GM19099 (cell line): ENCODE data around the gene COBL.

Source experiments
- POLR2A ChIP-seq: IDR thresholded peaks from 3 replicates; pipeline ENCODE4 v1.6.1; 2011; ENCODE audit warnings: low read depth; ENCODE audit not compliant: insufficient read length; ENCODE audit errors: extremely low read depth

Gene COBL

DNA sequence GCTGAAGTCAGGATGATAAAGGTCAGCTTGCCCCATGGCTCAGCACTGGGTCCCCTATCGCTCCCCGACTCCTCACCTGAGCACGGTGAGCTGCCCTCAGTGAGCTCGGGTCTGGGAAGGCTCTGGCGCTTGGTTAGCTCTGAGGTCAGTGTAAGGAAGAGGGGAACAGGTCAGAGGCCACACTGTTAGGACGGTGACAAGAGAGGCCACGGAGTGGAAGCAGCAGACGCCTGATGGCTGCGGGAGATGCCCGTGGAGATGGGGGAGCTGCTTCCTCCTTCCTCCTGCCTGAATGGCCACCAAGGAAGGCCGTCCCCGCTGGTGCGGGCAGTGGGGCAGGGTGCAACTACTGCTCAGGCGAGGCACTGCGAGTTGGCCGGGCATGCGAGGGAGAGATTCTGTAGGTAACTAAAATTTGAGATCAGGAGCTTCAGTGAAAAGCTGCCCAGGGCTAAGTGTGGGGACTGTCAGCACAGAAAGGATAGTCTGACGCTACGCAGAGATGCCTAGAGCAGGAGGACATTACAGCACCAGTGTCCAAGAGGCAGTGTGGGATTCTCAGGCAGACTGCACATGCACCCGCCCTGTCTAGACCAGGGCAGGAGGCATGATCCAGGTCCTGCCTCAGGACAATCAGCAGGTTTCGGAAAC is 302.6 kb downstream of the COBL start:
- TF ChIP-seq POLR2A: no peak

- TF ChIP-seq POLR2A: no peak
Observed at GRCh38 chr7:51013218-51013786, 303.3 kb downstream of the COBL start.

- TF ChIP-seq POLR2A: no peak
Observed at GRCh38 chr7:51012569-51013217, 303.9 kb downstream of the COBL start.

DNA sequence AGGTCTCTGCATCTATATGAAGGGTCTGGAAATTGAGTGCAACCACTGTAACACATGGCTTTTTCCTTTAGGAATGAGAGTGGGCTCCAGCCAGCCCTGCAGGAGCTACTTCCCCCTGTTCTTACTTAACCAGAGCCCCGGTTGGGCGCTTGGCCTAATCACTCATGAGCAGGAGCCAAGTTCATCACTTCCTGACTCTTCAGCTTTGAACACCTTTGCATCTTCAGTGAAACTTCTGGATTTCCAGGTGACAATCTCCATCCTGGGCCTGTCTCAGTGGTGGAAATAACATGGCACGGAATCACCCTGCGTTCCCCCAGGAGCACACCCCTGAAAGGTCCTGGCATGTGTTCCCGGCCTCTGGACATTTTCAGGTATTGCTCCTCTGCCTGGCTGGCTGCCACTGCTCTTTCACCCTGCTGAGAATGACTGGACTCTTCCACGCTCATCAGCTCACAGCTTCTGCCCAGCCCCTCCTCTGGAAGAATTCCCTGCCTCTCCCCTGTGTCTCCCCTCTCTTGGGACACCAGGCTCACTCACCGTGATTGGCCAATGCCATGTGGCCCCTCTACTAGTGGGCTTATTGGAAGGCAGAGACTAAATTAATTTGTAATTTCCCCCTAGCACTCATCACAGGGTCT is 304.8 kb downstream of the COBL start:
- TF ChIP-seq POLR2A: no peak

GRCh38 chr7:51010534-51010933 is 306.1 kb downstream of the COBL start:
- TF ChIP-seq POLR2A: no peak

DNA sequence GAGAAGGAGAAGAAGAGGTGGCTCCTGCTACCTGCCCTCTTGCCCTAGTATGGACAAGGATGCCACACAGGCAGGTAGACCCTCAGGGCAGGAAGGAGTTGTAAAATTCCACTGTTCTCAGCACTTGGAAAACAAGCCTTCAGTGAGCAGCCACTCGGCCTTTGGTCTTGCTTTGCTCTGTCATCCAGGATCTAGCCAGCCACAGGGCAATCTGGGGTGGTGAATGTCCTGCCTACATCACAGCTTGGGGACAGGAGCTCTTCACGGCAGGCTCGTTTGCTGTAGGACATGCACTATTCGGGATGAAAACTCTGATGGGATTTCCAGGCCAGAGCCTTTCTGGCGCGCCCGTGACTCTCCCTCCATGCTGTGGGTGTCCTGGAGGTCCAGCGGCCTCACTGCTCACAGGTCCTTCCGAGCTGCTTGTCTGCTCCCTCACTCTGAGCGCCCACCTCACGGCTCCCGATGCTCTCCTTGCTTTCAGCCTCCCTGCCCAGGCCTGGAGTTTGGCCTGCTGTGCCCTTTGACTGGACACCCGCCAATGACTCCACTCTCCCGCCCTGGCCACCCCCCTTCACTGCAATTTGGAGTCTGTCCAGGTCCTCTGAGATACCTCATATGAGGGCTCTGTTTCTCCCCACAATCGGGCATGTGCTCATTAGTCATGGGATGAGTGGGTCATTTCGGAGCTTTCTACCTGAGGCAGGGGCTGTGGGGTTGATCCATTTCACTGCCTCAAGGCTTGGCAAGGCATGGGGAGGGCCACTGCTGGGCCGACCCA is 306.7 kb downstream of the COBL start:
- no peak for TF ChIP-seq POLR2A

GRCh38 chr7:51007551-51008505 is 308.8 kb downstream of the COBL start:
- TF ChIP-seq POLR2A: no peak

DNA sequence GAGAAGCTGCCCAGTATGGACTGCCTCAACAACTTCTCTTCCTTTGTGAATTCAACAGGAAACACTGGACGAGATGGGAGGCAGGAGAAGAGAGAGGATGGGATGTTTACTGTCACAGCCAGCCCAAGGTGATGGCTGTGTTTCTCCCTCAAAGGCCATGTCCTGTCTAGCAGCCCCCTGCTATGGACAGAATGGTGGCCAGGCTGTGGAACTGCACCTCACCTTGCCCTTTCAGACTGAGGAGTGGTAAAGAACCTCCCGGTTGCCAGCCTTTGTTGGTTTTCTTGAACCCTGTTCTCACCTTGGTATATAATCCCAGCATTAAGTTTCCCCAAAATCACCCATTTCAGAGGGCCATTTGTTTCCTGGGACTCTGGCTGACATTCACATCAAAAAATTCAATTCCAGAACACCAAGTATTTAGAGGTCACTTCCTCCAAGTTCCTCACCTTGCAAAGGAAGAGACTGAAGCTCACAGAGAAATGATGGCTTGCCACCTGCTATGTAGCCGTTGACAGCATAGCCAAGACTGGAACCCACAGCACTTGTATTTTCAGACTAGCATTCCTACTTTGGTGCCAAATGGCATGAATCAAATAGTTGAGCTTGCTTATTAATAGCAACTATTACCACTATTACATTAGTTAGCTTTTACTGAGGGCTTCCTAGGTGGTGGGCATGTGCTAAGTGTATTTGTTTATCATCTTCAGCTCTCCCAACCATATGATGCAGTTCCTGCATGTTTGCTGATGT is 309.9 kb downstream of the COBL start:
- no peak for TF ChIP-seq POLR2A

- no peak for TF ChIP-seq POLR2A
Observed at GRCh38 chr7:51005074-51005473, 311.5 kb downstream of the COBL start.

DNA sequence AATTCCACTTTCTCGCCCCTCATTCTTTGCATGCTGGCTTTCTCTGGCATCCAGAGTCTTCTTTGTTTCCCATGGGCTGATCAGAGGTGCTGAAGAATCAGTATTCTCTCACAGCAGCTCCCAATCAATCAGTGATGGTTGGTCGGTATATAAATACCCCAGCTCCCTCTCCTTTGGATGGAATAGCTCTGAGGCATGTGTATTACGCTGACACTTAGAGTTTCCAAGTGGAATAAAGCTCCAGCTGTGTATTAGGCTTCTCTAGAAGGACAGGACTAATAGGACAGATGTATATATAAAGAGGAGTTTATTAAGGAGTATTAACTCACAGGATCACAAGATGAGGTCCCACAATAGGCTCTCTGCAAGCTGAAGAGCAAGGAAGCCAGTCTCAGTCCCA is 315.7 kb downstream of the COBL start:
- no peak for TF ChIP-seq POLR2A

DNA sequence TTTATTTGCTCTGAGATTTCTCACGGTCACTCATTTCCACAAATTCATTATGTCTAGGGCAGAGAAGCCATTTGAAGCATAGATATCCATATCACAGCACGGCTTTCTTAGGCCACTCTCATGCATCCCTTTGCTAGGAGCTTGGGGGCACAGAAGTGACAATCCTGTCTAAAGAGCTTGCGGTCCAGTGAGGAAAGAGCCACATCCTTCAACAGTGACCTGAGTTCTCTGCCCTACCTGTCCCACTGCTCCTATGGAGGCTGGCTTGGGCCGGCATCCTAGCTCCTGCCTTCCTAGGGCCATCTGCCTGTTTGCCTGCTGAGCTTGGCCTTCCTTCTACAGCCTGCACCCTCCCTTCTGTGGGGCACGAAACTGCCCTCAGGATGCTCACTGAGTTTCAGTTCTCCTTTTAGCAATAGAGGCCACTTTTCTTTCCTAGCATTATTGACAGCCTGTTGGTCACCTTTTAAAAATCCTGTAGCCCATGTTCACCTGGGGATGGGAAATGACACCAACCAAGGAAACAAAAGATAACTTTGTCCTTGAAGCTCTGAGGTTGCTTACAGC is 321.8 kb downstream of the COBL start:
- no peak for TF ChIP-seq POLR2A

DNA sequence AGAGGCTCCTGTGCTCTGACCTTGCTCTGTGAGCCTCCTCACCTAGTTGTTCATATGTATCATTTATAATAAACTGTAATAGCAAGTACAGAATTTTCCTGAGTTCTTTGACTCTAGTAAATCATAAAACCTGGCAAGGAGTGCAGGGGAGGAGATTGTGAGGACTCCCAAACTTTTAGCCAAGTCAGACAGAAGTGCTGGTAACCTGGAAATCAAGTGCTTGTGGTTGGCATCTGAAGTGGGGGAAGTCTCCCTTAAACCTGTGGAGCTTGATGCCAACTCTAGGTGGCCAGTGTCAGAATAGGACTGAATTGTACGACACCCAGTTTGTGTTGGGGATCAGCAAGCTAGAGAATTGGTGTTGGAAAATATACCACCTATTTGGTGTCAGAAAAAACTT is 327.6 kb downstream of the COBL start:
- no peak for TF ChIP-seq POLR2A

DNA sequence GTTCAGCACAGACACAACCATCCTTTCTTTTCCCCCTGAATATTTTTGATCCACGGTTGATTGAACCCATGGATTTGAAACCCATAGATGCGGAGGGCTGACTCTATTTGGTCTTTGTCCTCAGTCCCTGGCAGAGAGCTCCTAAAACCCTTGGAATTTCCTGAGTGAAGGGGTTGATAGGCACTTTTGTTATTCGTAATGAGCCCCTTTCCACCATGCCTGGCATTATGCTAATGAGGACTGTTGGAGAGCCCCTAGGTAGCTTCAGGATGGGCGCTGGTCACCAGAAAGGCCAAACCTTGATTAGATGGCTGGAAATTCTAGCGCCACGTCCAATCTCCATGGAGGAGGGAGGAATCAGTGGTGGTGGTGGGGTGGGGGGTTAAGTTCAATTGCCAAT is 328.1 kb downstream of the COBL start:
- no peak for TF ChIP-seq POLR2A

DNA sequence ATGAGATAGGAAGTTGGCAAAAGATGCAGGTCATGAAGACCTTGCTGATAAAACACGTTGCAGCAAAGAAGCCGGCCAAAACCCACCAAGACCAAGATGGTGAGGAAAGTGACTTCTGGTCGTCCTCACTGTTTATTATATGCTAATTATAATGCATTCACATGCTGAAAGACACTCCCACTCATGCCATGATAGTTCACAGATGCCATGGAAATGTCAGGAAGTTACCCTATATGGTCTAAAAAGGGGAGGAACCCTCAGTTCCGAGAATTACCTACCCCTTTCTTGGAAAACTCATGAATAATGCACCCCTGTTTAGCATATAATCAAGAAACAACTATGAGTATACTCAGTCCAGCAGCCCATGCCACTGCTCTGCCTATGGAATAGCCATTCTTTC is 331.5 kb downstream of the COBL start:
- no peak for TF ChIP-seq POLR2A

- no peak for TF ChIP-seq POLR2A
Observed at GRCh38 chr7:50983850-50984249, 332.8 kb downstream of the COBL start.
